HepG2 (cell line): ENCODE measurements around the gene VRK2. TPM values are rescaled to one million over a fixed set of nuclear protein-coding genes. Genes with fewer than 3 reads are reported as not detected.
A peak's percentile ranks its signal among the peaks of the same experiment; 100 is the strongest.

ENCODE experiments used
- ATAD3A ChIP-seq: sonication (generic); formaldehyde crosslinking; IDR thresholded peaks from 2 replicates; pipeline ENCODE4 v1.4.0; 2020; ENCODE audit warnings: missing genetic modification reagents
- ATF5 ChIP-seq: sonication (generic); formaldehyde crosslinking; IDR thresholded peaks from 2 replicates; pipeline ENCODE4 v1.4.0; 2020; ENCODE audit warnings: mild to moderate bottlenecking, low read depth, missing genetic modification reagents
- CBX2 ChIP-seq, 2 experiments: fragments of 200-600 bp in 1 of 2; sonication (generic); formaldehyde crosslinking in 1 of 2; IDR thresholded peaks; 2 replicates each; pipeline versions ENCODE4 v1.7.0 to v1.8.1; 2018 to 2022; ENCODE audit warnings: low read depth in 2 of 2, low read length in 1 of 2, mild to moderate bottlenecking in 1 of 2, missing genetic modification reagents in 1 of 2
- CEBPB ChIP-seq: IDR thresholded peaks from 2 replicates; pipeline ENCODE4 v1.6.1; 2011; ENCODE audit warnings: low read depth, low read length, improper control_type of control experiment, borderline replicate concordance
- DMTF1 ChIP-seq: sonication (generic); formaldehyde crosslinking; IDR thresholded peaks from 2 replicates; pipeline ENCODE4 v1.4.0; 2020; ENCODE audit warnings: mild to moderate bottlenecking, missing genetic modification reagents
- EEA1 ChIP-seq: sonication (generic); formaldehyde crosslinking; IDR thresholded peaks from 2 replicates; pipeline ENCODE4 v1.5.1; 2020; ENCODE audit warnings: mild to moderate bottlenecking, missing genetic modification reagents, borderline replicate concordance
- EZH2 ChIP-seq: conservative IDR thresholded peaks from 2 replicates; pipeline ENCODE4 v1.6.1; 2012; ENCODE audit warnings: mild to moderate bottlenecking, low read depth, low read length, moderate library complexity
- HMGA1 ChIP-seq: sonication (generic); formaldehyde crosslinking; conservative IDR thresholded peaks from 2 replicates; pipeline ENCODE4 v1.4.0; 2020; ENCODE audit warnings: missing genetic modification reagents
- KLF9 ChIP-seq: IDR thresholded peaks from 2 replicates; pipeline ENCODE4 v1.6.1; 2016; ENCODE audit warnings: low read depth
- KMT2A ChIP-seq: sonication (generic); formaldehyde crosslinking; IDR thresholded peaks from 2 replicates; pipeline ENCODE4 v1.4.0; 2020; ENCODE audit warnings: missing genetic modification reagents
- NKX3-1 ChIP-seq: sonication (generic); formaldehyde crosslinking; IDR thresholded peaks from 2 replicates; pipeline ENCODE4 v1.5.0; 2020; ENCODE audit warnings: missing genetic modification reagents
- PLSCR1 ChIP-seq: sonication (generic); formaldehyde crosslinking; IDR thresholded peaks from 2 replicates; pipeline ENCODE4 v1.5.0; 2020; ENCODE audit warnings: missing genetic modification reagents, mild to moderate bottlenecking, borderline replicate concordance
- SATB2 ChIP-seq: sonication (generic); formaldehyde crosslinking; IDR thresholded peaks from 2 replicates; pipeline ENCODE4 v1.5.0; 2020; ENCODE audit warnings: missing genetic modification reagents
- TARDBP ChIP-seq: sonication (generic); formaldehyde crosslinking; IDR thresholded peaks from 2 replicates; pipeline ENCODE4 v1.8.0; 2022; ENCODE audit warnings: mild to moderate bottlenecking, missing genetic modification reagents
- ZC3H4 ChIP-seq: sonication (generic); formaldehyde crosslinking; IDR thresholded peaks from 2 replicates; pipeline ENCODE4 v1.4.0; 2020; ENCODE audit warnings: missing genetic modification reagents, borderline replicate concordance
- ZFP1 ChIP-seq: IDR thresholded peaks from 2 replicates; pipeline ENCODE4 v1.6.1; 2016
- ZFP62 ChIP-seq: sonication (generic); formaldehyde crosslinking; IDR thresholded peaks from 2 replicates; pipeline ENCODE4 v1.4.0; 2020; ENCODE audit warnings: missing genetic modification reagents
- ZNF124 ChIP-seq: sonication (generic); formaldehyde crosslinking; IDR thresholded peaks from 2 replicates; pipeline ENCODE4 v1.4.0; 2020; ENCODE audit warnings: missing genetic modification reagents
- ZNF205 ChIP-seq: IDR thresholded peaks from 2 replicates; pipeline ENCODE4 v1.6.1; 2018; ENCODE audit warnings: missing biosample characterization, missing genetic modification reagents
- ZNF3 ChIP-seq: IDR thresholded peaks from 2 replicates; pipeline ENCODE4 v1.7.0; 2017; ENCODE audit warnings: inconsistent platforms
- ZNF383 ChIP-seq: sonication (generic); formaldehyde crosslinking; IDR thresholded peaks from 2 replicates; pipeline ENCODE4 v1.4.0; 2020; ENCODE audit warnings: missing genetic modification reagents, mild to moderate bottlenecking, borderline replicate concordance
- polyA plus RNA-seq, 8 experiments: library from polyadenylated mRNA; depleted of rRNA in 3 of 8; stranded (reverse) in 7 of 8; unstranded in 1 of 8; fragments of >200 nt; fragmentation: Illumina TruSeq in 4 of 8; extraction: Trizol in 4 of 8; gene quantifications; 2 replicates each; pipeline versions ENCODE4 v1.2.1 to v1.2.3, GENCODE V29; 2011 to 2016; ENCODE audit warnings: low read depth in 4 of 8, missing spikeins in 1 of 8, mixed read lengths in 1 of 8; ENCODE audit not compliant: insufficient read depth in 1 of 8
- total RNA-seq, 5 experiments: library from RNA; depleted of rRNA; stranded (reverse); fragments of >200 nt; fragmentation: Illumina TruSeq; extraction: Trizol; gene quantifications; 2 replicates each; pipeline ENCODE4 v1.2.3, GENCODE V29; 2016; ENCODE audit warnings: low read depth in 1 of 5
- TF ChIP-seq, protein P1 (sequence below): sonication (generic); formaldehyde crosslinking; IDR thresholded peaks from 2 replicates; pipeline ENCODE4 v1.5.0; 2020; ENCODE audit warnings: missing genetic modification reagents
- TF ChIP-seq, protein P2 (sequence below): sonication (generic); formaldehyde crosslinking; IDR thresholded peaks from 2 replicates; pipeline ENCODE4 v1.5.0; 2020; ENCODE audit warnings: mild to moderate bottlenecking, low read depth, missing genetic modification reagents, borderline replicate concordance
- TF ChIP-seq, protein P3 (sequence below): sonication (generic); formaldehyde crosslinking; conservative IDR thresholded peaks from 2 replicates; pipeline ENCODE4 v1.8.0; 2022; ENCODE audit warnings: low read depth, missing genetic modification reagents

The VRK2 gene
- total and polyA plus RNA-seq, 2 of the 13 experiments (the other 11 are each of a cell fraction or from before 2014, with no cell fraction given) = 13.3 to 29.1 TPM

GRCh38 chr2:58046585-58047372, at the start of gene VRK2 (continued):
- peak; percentile 96 for TF ChIP-seq SATB2 (CRISPR knock-in tag)
- no peak for TF ChIP-seq CEBPB
- peak; percentile 88 for TF ChIP-seq ZNF124 (CRISPR knock-in tag)
- TF ChIP-seq DMTF1 (CRISPR knock-in tag) = peak; percentile 94
- no peak; the same call in 1 of the 2 replicates for TF ChIP-seq ZNF3 (CRISPR knock-in tag)
- TF ChIP-seq ZNF205 (CRISPR knock-in tag) = peak; percentile 67
- TF ChIP-seq EEA1 = peak; percentile 90
- no peak for TF ChIP-seq EZH2
- TF ChIP-seq NKX3-1 (CRISPR knock-in tag) = peak; percentile 96
- no peak for TF ChIP-seq ZFP62 (CRISPR knock-in tag)
- TF ChIP-seq ATAD3A (CRISPR knock-in tag) = no peak
- TF ChIP-seq PLSCR1 (CRISPR knock-in tag) = 0 out of 2 replicates have a peak, but pooled peaks have one; percentile 35
- peak; percentile 76; the same call in 1 of the 2 replicates for TF ChIP-seq TARDBP (CRISPR knock-in tag)
- no peak for TF ChIP-seq CBX2 (IDR thresholded peaks at IDR 0.05; ENCODE audit: low read depth, low read length)
- no peak; the same call in 1 of the 2 replicates for TF ChIP-seq CBX2 (CRISPR knock-in tag; IDR thresholded peaks at IDR 0.05; ENCODE audit: low read depth)
- TF ChIP-seq KLF9 (CRISPR knock-in tag) = no peak
- no peak for TF ChIP-seq ZFP1 (CRISPR knock-in tag)
- no peak for TF ChIP-seq ZC3H4 (CRISPR knock-in tag)
- TF ChIP-seq, protein P1, sequence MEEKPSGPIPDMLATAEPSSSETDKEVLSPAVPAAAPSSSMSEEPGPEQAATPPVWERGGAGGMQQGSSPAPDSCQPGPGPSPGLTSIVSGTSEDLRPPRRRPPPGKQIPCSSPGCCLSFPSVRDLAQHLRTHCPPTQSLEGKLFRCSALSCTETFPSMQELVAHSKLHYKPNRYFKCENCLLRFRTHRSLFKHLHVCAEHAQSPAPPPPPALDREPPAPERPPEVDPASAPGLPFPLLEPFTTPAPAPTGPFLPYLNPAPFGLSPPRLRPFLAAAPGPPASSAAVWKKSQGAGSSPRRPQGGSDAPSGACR (CRISPR knock-in tag) = peak; percentile 97
- TF ChIP-seq KMT2A (CRISPR knock-in tag) = peak; percentile 96
- TF ChIP-seq, protein P2, sequence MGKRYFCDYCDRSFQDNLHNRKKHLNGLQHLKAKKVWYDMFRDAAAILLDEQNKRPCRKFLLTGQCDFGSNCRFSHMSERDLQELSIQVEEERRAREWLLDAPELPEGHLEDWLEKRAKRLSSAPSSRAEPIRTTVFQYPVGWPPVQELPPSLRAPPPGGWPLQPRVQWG (CRISPR knock-in tag) = peak; percentile 66; the same call in 1 of the 2 replicates
- no peak; the same call in 1 of the 2 replicates for TF ChIP-seq ZNF383 (CRISPR knock-in tag)
- peak; percentile 95 for TF ChIP-seq ATF5 (CRISPR knock-in tag)
- TF ChIP-seq, protein P3, sequence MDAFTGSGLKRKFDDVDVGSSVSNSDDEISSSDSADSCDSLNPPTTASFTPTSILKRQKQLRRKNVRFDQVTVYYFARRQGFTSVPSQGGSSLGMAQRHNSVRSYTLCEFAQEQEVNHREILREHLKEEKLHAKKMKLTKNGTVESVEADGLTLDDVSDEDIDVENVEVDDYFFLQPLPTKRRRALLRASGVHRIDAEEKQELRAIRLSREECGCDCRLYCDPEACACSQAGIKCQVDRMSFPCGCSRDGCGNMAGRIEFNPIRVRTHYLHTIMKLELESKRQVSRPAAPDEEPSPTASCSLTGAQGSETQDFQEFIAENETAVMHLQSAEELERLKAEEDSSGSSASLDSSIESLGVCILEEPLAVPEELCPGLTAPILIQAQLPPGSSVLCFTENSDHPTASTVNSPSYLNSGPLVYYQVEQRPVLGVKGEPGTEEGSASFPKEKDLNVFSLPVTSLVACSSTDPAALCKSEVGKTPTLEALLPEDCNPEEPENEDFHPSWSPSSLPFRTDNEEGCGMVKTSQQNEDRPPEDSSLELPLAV = peak; percentile 64; the same call in 1 of the 2 replicates
- TF ChIP-seq HMGA1 = no peak
